Loucy (cell line): ENCODE results near the gene CCDC81.

Experiments used
- H2AFZ ChIP-seq: fragments of 200-600 bp; sonication (generic); 2 replicates; pipeline ENCODE4 v1.6.0; 2016; ENCODE audit warnings: antibody characterized with exemption, mild to moderate bottlenecking, low read length, moderate library complexity
- H3F3A ChIP-seq: fragments of 200-600 bp; 2 replicates; pipeline ENCODE4 v1.6.0; 2016; ENCODE audit warnings: antibody characterized with exemption, low read depth, mild to moderate bottlenecking
- H3K27me3 ChIP-seq: fragments of 200-600 bp; sonication (generic); 2 replicates; pipeline ENCODE4 v1.6.1; 2014; ENCODE audit warnings: low read length, mild to moderate bottlenecking; ENCODE audit not compliant: insufficient read depth, poor library complexity, severe bottlenecking
- H3K36me3 ChIP-seq: fragments of 200-600 bp; sonication (generic); 2 replicates; pipeline ENCODE4 v1.6.1; 2016; ENCODE audit warnings: low read length; ENCODE audit not compliant: insufficient read depth
- H3K4me1 ChIP-seq: fragments of 200-600 bp; sonication (generic); 2 replicates; pipeline ENCODE4 v1.5.1; 2014; ENCODE audit warnings: low read length, mild to moderate bottlenecking; ENCODE audit not compliant: insufficient read depth, poor library complexity, severe bottlenecking
- H3K4me2 ChIP-seq: fragments of 200-600 bp; sonication (generic); 2 replicates; pipeline ENCODE4 v1.6.0; 2014; ENCODE audit warnings: antibody characterized with exemption, low read length, low read depth, mild to moderate bottlenecking; ENCODE audit not compliant: poor library complexity, severe bottlenecking
- H3K4me3 ChIP-seq: fragments of 200-600 bp; sonication (generic); 2 replicates; pipeline ENCODE4 v1.5.1; 2014; ENCODE audit warnings: low read length, mild to moderate bottlenecking, mixed read lengths; ENCODE audit not compliant: poor library complexity, severe bottlenecking
- H3K79me2 ChIP-seq: fragments of 200-600 bp; sonication (generic); 2 replicates; pipeline ENCODE4 v1.6.1; 2014; ENCODE audit warnings: low read length; ENCODE audit not compliant: insufficient read depth
- H3K9ac ChIP-seq: fragments of 200-600 bp; sonication (generic); 2 replicates; pipeline ENCODE4 v1.6.0; 2014; ENCODE audit warnings: mild to moderate bottlenecking, low read depth, low read length, moderate library complexity; ENCODE audit not compliant: poor library complexity, severe bottlenecking
- H3K9me2 ChIP-seq: fragments of 200-600 bp; sonication (generic); replicated peaks from 2 replicates; pipeline ENCODE4 v1.6.1; 2016; ENCODE audit warnings: low read depth, low read length, mixed read lengths
- H3K9me3 ChIP-seq: fragments of 200-600 bp; sonication (generic); 2 replicates; pipeline ENCODE4 v1.6.1; 2014; ENCODE audit warnings: mild to moderate bottlenecking, antibody characterized with exemption, low read length, low read depth; ENCODE audit not compliant: insufficient read depth
- H4K20me1 ChIP-seq: fragments of 200-600 bp; sonication (generic); 2 replicates; pipeline ENCODE4 v1.6.0; 2014; ENCODE audit warnings: antibody characterized with exemption, low read length, mild to moderate bottlenecking; ENCODE audit not compliant: insufficient read depth, poor library complexity, severe bottlenecking
- CTCF ChIP-seq: fragments of 200-600 bp; sonication (generic); conservative IDR thresholded peaks from 2 replicates; pipeline ENCODE4 v1.5.1; 2014; ENCODE audit warnings: mild to moderate bottlenecking, antibody characterized with exemption, low read length
- EZH2phosphoT487 ChIP-seq: fragments of 200-600 bp; IDR thresholded peaks from 2 replicates; pipeline ENCODE4 v1.6.1; 2018; ENCODE audit warnings: antibody characterized with exemption, mild to moderate bottlenecking, moderate library complexity, borderline replicate concordance

The CCDC81 gene

GRCh38 chr11:86383041-86383955 is 8.6 kb downstream of the CCDC81 start:
- Histone ChIP-seq H3K4me1 (no peaks in the 10 kb centered on the region), H3K9me3 (no peaks in the 10 kb centered on the region), H3K9me2 (no peaks in the 10 kb centered on the region), H3K9ac (no peak overlapping the region), H3K4me2 (no peak overlapping the region), H3K36me3 (no peaks in the 10 kb centered on the region), H3K79me2 (no peaks in the 10 kb centered on the region), H2AFZ (no peak overlapping the region), H4K20me1 (no peaks in the 10 kb centered on the region), H3K27me3 (no peaks in the 10 kb centered on the region), H3K4me3 (no peak overlapping the region), H3F3A (no peaks in the 10 kb centered on the region)
- TF ChIP-seq CTCF (no peak), EZH2phosphoT487 (no peak)

- Histone ChIP-seq H3K9me2 (no peaks in the 10 kb centered on the region), H3K36me3 (no peaks in the 10 kb centered on the region), H3K4me1 (peaks cover 3% of the 10 kb centered on the region), H3K27me3 (no peaks in the 10 kb centered on the region), H3K9ac (no peak overlapping the region), H3K9me3 (no peaks in the 10 kb centered on the region), H4K20me1 (no peaks in the 10 kb centered on the region), H3K79me2 (no peaks in the 10 kb centered on the region), H2AFZ (no peak overlapping the region), H3K4me3 (no peak overlapping the region), H3K4me2 (no peak overlapping the region), H3F3A (no peaks in the 10 kb centered on the region)
- no peak for TF ChIP-seq EZH2phosphoT487
- no peak for TF ChIP-seq CTCF
Measured at GRCh38 chr11:86386283-86386682, 11.6 kb downstream of the CCDC81 start.

- no peaks in the 10 kb centered on the region for H3K9me2 ChIP-seq
- H3K4me3 ChIP-seq = no peak overlapping the region
- H3K9me3 ChIP-seq = no peaks in the 10 kb centered on the region
- no peak overlapping the region for H3K9ac ChIP-seq
- H3K27me3 ChIP-seq = no peaks in the 10 kb centered on the region
- no peaks in the 10 kb centered on the region for H3K36me3 ChIP-seq
- H3K4me2 ChIP-seq = no peak overlapping the region
- H2AFZ ChIP-seq = 0 out of 2 replicates have a peak overlapping the region, but pooled peaks have one; percentile 20
- H4K20me1 ChIP-seq = no peaks in the 10 kb centered on the region
- TF ChIP-seq EZH2phosphoT487 (no peak), CTCF (no peak)
- H3K79me2 ChIP-seq = no peaks in the 10 kb centered on the region
- no peaks in the 10 kb centered on the region for H3F3A ChIP-seq
- peaks cover 3% of the 10 kb centered on the region for H3K4me1 ChIP-seq
Measured at GRCh38 chr11:86386746-86387145, 12.1 kb downstream of the CCDC81 start.
